MG63 (cell line): ENCODE data around the gene TUFM. TPM values are rescaled to one million over a fixed set of nuclear protein-coding genes. Genes with fewer than 3 reads are reported as not detected.
A peak's percentile ranks its signal among the peaks of the same experiment; 100 is the strongest.

Source experiments
- DNase-seq: peaks from one replicate; pipeline ENCODE4 v3.0.0-alpha.2; 2020
- H3K27me3 ChIP-seq: fragments of 250-450 bp; sonication (Bioruptor Pico); 2 replicates; pipeline ENCODE4 v1.5.1; 2020; ENCODE audit warnings: mild to moderate bottlenecking, moderate library complexity
- H3K36me3 ChIP-seq: fragments of 250-450 bp; sonication (Bioruptor Pico); 2 replicates; pipeline ENCODE4 v1.5.1; 2020; ENCODE audit warnings: mild to moderate bottlenecking, moderate library complexity
- H3K4me3 ChIP-seq: fragments of 250-450 bp; sonication (Bioruptor Pico); 2 replicates; pipeline ENCODE4 v1.5.1; 2020; ENCODE audit warnings: mild to moderate bottlenecking, moderate library complexity
- H3K9me3 ChIP-seq: fragments of 250-450 bp; sonication (Bioruptor Pico); 2 replicates; pipeline ENCODE4 v1.5.1; 2020; ENCODE audit warnings: mild to moderate bottlenecking, moderate library complexity
- total RNA-seq: library from RNA; depleted of rRNA; stranded (reverse); fragments of >200 nt; shearing (Covaris generic); gene quantifications from 2 replicates; pipeline ENCODE4 v1.2.3, GENCODE V29; 2014; ENCODE audit warnings: low replicate concordance

TUFM gene
- total RNA-seq, 1 experiment from 2014 or later = 169 TPM

DNA sequence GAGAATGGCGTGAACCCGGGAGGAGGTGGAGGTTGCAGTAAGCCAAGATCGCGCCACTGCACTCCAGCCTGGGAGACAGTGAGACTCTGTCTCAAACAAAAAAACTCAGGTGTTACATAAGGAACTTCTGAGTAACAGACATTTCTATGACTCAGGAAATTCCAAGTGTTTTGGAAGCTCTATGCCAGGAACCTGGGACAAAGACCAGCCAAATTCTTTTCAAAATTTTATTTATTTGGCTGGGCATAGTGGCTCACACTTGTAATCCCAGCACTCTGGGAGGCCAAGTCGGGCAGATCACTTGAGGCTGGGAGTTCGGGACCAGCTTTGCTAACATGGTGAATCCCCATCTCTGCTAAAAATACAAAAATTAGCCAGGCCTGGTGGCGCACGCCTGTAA is 12.3 kb upstream of the TUFM start:
- no peaks in the 10 kb centered on the region for H3K9me3 ChIP-seq
- H3K36me3 ChIP-seq = peaks cover 17% of the 10 kb centered on the region
- H3K27me3 ChIP-seq = no peaks in the 10 kb centered on the region
- DNase-seq = peak; percentile 66
- H3K4me3 ChIP-seq = no peak overlapping the region

DNA sequence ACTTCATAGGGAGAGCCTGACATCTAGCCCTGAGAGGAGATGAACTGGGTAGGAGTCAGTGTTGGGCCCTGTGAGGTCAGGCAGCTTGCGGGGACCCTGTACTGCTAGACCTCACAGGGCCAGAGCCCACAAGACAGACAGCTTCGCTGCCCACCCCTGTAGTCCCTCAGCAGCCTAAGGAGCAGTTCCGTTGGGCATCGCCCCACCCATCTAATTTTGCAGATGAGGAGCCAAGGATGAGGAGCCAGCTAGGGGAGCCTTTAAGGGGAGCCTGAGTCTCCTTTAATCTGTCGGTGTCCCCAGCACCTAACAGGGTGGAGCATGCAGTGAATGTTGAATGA is 755 bp upstream of the TUFM start:
- H3K36me3 ChIP-seq = peaks cover 39% of the 10 kb centered on the region
- peak; percentile 30 for DNase-seq
- H3K4me3 ChIP-seq = peak overlapping the region; percentile 88

GRCh38 chr16:28845761-28846079 is 428 bp downstream of the TUFM start:
- no peak for DNase-seq
- H3K9me3 ChIP-seq = no peaks in the 10 kb centered on the region
- peaks cover 50% of the 10 kb centered on the region for H3K36me3 ChIP-seq
- peak overlapping the region; percentile 88 for H3K4me3 ChIP-seq
- no peaks in the 10 kb centered on the region for H3K27me3 ChIP-seq

More for the DNA sequence above, 755 bp upstream of the TUFM start:
- H3K9me3 ChIP-seq = no peaks in the 10 kb centered on the region
- no peaks in the 10 kb centered on the region for H3K27me3 ChIP-seq

DNA sequence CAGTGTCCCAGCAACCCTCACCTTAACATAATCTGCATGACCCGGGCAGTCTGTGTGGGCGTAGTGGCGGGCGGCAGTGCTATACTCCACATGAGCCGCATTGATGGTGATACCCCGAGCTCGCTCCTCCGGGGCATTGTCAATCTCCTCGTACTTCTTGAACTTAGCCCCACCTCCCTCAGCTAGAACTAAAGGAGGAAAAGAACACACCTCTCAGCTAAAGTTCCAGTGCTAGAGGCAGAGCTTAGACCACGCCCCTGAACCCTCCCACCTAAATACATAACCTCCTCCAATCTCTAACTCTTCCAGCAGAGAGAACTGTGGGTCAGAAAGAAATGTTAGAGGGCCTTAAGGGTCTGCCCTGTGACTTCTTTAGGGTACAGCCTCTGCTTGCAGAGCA is 855 bp downstream of the TUFM start:
- DNase-seq = no peak
- no peaks in the 10 kb centered on the region for H3K27me3 ChIP-seq
- H3K4me3 ChIP-seq = peak overlapping the region; percentile 88
- H3K36me3 ChIP-seq = peaks cover 53% of the 10 kb centered on the region
- H3K9me3 ChIP-seq = no peaks in the 10 kb centered on the region

- Histone ChIP-seq H3K9me3 (no peaks in the 10 kb centered on the region), H3K4me3 (peak overlapping the region; percentile 88), H3K27me3 (no peaks in the 10 kb centered on the region), H3K36me3 (peaks cover 53% of the 10 kb centered on the region)
- no peak for DNase-seq
These were observed 1.8 kb downstream of the TUFM start for GRCh38 chr16:28844226-28844885.

GRCh38 chr16:28843766-28844165 is 2.4 kb downstream of the TUFM start:
- H3K36me3 ChIP-seq = peaks cover 58% of the 10 kb centered on the region
- no peaks in the 10 kb centered on the region for H3K27me3 ChIP-seq
- DNase-seq = no peak
- no peak overlapping the region for H3K4me3 ChIP-seq
- H3K9me3 ChIP-seq = no peaks in the 10 kb centered on the region

- Histone ChIP-seq H3K4me3 (no peak overlapping the region), H3K27me3 (no peaks in the 10 kb centered on the region), H3K36me3 (peaks cover 67% of the 10 kb centered on the region), H3K9me3 (no peaks in the 10 kb centered on the region)
- DNase-seq = no peak
These were observed 3.5 kb downstream of the TUFM start for GRCh38 chr16:28842696-28843095.

- Histone ChIP-seq H3K4me3 (no peak overlapping the region), H3K36me3 (peaks cover 85% of the 10 kb centered on the region), H3K27me3 (no peaks in the 10 kb centered on the region), H3K9me3 (no peaks in the 10 kb centered on the region)
- peak; percentile 30 for DNase-seq
These were observed 6.2 kb downstream of the TUFM start for GRCh38 chr16:28839899-28840298.

GRCh38 chr16:28839004-28839639 is 7.0 kb downstream of the TUFM start:
- H3K36me3 ChIP-seq = peaks cover 85% of the 10 kb centered on the region
- H3K27me3 ChIP-seq = no peaks in the 10 kb centered on the region
- H3K9me3 ChIP-seq = no peaks in the 10 kb centered on the region
- DNase-seq = no peak
- no peak overlapping the region for H3K4me3 ChIP-seq

DNA sequence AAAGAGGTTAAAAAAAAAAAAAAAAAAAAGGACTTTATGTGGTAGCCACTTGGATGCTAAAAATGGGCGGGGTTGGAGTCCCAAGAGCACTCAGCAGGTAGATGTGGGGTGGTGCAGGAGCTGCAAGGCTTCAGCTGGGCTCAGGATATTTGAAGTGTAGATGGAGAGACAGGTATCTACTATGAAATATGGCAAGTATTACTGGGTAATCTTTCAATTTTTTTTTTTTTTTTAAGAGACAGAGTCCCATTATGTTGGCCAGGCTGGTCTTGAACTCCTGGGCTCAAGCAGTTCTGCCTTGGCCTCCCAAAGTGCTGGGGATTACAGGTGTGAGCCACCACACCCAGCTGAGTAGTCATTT is 7.6 kb downstream of the TUFM start:
- Histone ChIP-seq H3K36me3 (peaks cover 85% of the 10 kb centered on the region), H3K4me3 (no peak overlapping the region), H3K27me3 (no peaks in the 10 kb centered on the region), H3K9me3 (no peaks in the 10 kb centered on the region)
- DNase-seq = no peak

DNA sequence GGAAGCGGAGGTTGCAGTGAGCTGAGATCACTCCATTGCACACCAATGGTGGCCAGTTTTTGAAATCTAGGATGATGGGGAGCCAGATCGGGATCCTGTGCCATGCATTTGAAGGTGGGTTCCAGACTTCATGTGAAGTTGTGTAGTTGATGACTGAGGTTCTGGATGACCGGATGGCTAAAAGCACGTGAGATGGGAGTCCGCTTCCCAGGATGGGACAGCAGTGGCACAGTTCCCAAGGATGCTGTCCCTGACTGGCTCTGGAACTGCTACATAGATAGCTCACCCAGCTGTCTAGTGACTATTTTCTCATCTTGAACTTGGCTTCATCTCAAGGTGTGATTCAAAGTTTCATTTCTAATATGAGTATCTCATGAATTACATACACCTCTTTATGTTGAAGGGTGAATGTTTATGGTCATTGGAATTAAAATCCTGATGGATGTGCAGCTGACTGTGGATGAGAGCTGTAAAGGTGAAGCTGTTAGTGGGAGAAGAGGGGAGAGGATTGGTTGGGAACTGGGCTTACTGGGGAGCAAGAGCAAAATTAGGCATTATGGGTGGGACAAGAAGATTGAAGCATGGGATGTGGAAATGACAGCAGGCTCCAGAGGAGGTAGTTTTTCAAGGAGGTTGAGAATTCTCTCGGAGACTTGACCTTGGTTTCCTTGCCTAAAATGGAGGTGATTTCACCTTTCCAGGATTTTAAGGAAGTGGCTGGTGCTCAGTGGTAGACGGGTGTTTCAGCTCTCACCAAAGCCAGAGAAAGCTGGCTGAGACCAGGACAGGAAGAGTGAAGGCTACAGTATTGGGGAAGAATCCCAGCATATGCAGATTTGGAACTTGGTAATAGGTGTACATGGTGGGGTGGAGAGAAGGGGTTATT is 8.2 kb downstream of the TUFM start:
- Histone ChIP-seq H3K27me3 (no peaks in the 10 kb centered on the region), H3K36me3 (peaks cover 85% of the 10 kb centered on the region), H3K4me3 (no peak overlapping the region), H3K9me3 (no peaks in the 10 kb centered on the region)
- no peak for DNase-seq

GRCh38 chr16:28836761-28837064 is 9.4 kb downstream of the TUFM start:
- Histone ChIP-seq H3K9me3 (no peaks in the 10 kb centered on the region), H3K4me3 (no peak overlapping the region), H3K27me3 (no peaks in the 10 kb centered on the region), H3K36me3 (peaks cover 85% of the 10 kb centered on the region)
- no peak for DNase-seq

GRCh38 chr16:28835864-28836760 is 10.0 kb downstream of the TUFM start:
- H3K4me3 ChIP-seq = no peak overlapping the region
- H3K9me3 ChIP-seq = no peaks in the 10 kb centered on the region
- peaks cover 86% of the 10 kb centered on the region for H3K36me3 ChIP-seq
- H3K27me3 ChIP-seq = no peaks in the 10 kb centered on the region
- DNase-seq = no peak

- H3K9me3 ChIP-seq = no peaks in the 10 kb centered on the region
- peaks cover 89% of the 10 kb centered on the region for H3K36me3 ChIP-seq
- no peak overlapping the region for H3K4me3 ChIP-seq
- DNase-seq = no peak
- H3K27me3 ChIP-seq = no peaks in the 10 kb centered on the region
These were observed 11.0 kb downstream of the TUFM start for GRCh38 chr16:28834873-28835863.

- peaks cover 97% of the 10 kb centered on the region for H3K36me3 ChIP-seq
- no peak for DNase-seq
- H3K9me3 ChIP-seq = no peaks in the 10 kb centered on the region
- H3K4me3 ChIP-seq = no peak overlapping the region
- H3K27me3 ChIP-seq = no peaks in the 10 kb centered on the region
These were observed 11.8 kb downstream of the TUFM start for GRCh38 chr16:28834349-28834748.

DNA sequence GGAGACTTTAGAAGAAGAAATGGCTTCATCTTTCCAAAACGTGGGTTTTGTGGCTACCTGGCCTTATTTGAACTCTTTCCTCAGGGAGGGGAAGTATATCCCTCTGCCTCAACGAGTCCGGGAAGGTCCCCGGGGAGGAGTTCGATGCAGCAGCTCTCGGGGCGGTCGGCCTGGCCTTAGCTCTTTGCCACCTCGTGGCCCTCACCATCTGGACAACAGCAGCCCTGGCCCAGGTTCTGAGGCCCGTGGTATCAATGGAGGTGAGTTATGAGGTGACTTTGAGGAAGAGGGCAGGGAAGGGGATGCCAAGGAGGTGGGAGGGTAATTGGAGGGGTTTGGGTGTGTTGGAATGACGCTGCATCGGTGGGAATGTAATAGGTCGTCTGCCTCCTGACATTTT is 15.6 kb downstream of the TUFM start:
- H3K4me3 ChIP-seq = no peak overlapping the region
- H3K27me3 ChIP-seq = no peaks in the 10 kb centered on the region
- no peaks in the 10 kb centered on the region for H3K9me3 ChIP-seq
- no peak for DNase-seq
- peaks cover 100% of the 10 kb centered on the region for H3K36me3 ChIP-seq
